Suppressor macrophage (primary cell): Measurements from ENCODE around the gene TMEM213.
"Not testable (repeated sequence)": the region's sequence is repeated elsewhere in the genome, so short reads cannot be mapped to it uniquely, and the experiment has no call there.

Experiments
- DNase-seq, 4 experiments: peaks; one replicate each; pipeline ENCODE4 v3.0.0-alpha.2; 2020 to 2022

TMEM213 gene

DNA sequence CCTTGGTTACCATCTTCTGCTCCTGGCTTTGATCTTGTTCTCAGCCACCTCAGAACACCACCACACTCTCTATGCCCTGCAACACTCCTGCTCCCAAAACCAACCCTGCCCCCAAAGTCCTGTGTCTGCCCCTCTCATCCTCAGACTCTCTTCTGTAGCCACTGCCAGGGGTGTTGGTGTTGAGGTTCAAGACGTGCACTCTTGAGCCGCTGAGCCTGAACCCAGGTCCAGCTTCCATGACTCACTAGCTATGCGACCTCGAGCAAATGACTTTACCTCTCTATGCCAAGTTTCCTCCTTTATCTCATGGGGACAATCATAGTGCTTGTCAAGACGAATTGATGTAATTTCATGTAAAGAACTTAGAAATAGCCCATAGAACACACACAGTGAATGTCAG is 1.0 kb downstream of the TMEM213 start:
- DNase-seq = no peak

GRCh38 chr7:138799336-138800000 is 1.7 kb downstream of the TMEM213 start:
- DNase-seq = no peak

GRCh38 chr7:138801256-138801655 is 3.5 kb downstream of the TMEM213 start:
- no peak for DNase-seq

DNA sequence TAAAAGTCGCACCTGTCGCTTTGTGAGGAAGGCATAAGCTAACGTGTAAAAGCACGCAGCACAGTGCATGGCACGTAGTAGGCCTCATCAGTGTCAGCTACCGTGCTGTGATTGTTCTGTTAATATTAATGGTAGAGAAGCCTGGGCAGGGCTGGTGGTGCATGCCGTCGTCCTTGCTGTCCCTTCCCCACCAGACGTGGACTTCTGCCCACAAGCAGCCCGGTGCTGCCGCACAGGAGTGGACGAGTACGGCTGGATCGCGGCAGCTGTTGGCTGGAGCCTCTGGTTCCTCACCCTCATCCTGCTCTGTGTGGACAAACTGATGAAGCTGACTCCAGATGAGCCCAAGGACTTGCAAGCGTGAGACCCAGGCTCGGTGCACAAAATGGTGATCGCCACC is 4.9 kb downstream of the TMEM213 start:
- no peak for DNase-seq

- no peak for DNase-seq
These were observed 6.8 kb downstream of the TMEM213 start for GRCh38 chr7:138804618-138805017.

DNA sequence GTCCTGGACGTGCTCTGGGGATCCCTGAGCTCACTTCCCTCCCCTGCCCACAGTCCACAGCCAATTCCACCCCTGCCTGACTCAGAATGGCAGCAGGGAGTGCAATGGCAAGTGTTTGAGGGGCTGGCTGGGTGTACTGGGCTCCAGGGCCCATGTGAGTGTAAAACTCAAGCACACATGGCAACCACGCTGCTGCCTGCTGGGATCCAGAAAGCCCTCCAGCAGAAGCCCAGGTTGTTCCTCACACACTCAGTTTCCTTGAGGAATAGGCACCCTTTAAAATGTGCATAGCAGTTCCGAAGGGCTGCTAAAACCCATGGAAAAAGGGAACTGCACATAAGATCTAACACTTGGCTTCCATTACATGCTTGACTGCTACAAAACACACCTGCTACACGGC is 11.6 kb downstream of the TMEM213 start:
- DNase-seq = no peak

- not testable (repeated sequence) for DNase-seq
These were observed 13.5 kb downstream of the TMEM213 start for GRCh38 chr7:138811327-138811726.

DNA sequence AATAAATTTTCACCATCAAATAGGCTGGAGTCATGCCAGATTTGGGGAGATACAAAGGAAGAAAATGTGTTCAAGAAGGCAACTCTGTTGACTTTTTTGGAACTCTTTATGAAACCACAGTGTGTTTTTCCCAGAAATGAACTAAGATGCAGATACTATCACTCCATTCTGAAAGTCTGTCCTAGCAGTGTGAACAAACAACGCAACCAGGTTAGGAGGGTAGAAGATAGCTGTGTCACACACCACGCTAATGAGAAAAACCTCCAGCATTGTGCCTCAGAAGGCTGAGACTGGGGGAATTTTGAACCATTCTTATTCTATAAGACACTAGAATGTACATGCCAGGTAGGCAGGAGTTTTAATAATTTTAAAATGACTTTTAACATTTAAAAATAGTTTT is 16.2 kb downstream of the TMEM213 start:
- no peak for DNase-seq

DNA sequence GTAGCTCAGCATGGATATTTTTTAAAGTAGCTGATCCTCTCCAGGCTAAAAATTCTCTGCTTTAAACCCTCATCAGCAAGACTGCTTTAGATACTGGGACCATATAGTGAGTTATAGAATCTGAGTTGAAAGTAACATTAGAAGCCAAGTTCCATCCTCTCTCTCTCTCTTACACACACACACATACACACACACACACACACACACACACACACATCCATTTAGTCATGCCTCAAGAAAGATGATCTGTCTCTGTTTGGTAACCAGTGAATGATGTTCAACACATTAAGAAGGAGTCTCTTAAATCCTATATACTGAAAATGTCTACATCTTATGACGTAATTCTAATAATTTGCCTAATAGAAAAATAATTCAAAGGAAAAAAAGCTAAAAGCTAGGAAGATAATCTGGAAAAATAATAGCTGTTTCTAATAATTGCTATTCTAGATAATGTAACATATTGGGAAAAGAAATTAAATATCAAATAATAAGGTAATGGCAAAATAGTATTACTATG is 17.1 kb downstream of the TMEM213 start:
- DNase-seq = no peak

DNA sequence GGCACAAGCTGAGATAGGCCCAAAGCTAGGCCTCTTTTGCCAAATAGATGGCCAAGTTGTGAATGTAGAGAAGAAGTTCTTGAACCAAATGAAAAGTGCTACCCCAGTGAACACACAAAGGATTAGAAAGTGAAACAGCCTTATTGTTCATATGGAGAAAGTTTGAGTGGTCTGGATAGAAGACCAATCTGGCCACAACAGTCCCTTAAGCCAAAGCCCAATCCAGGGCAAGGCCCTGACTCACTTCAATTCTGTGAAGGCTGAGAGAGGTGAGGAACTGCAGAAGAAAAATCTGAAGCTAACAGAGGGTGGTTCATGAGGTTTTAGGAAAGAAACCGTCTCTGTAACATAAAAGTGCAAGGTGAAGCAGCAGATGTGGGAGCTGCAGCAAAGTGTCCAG is 18.9 kb downstream of the TMEM213 start:
- DNase-seq = no peak

DNA sequence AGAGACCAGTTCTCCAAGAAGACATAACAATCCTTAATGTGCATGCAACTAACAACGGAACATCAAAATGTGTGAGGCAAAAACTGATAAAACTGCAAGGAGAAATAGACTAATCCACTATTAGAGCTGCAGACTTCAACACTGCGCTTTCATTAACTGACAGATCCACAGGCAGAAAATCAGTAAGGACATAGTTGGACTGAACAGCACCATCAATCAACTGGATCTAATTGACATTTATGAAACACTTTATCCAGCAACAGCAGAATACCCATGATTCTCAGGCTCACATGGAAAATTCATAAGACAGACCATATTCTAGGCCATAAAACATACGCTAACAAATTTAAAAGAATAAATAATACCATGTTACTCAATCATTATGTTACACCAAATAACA is 21.8 kb downstream of the TMEM213 start:
- DNase-seq = no peak

- DNase-seq = no peak
These were observed 24.1 kb downstream of the TMEM213 start for GRCh38 chr7:138821912-138822311.

GRCh38 chr7:138822867-138823535 is 25.2 kb downstream of the TMEM213 start:
- no peak for DNase-seq

DNA sequence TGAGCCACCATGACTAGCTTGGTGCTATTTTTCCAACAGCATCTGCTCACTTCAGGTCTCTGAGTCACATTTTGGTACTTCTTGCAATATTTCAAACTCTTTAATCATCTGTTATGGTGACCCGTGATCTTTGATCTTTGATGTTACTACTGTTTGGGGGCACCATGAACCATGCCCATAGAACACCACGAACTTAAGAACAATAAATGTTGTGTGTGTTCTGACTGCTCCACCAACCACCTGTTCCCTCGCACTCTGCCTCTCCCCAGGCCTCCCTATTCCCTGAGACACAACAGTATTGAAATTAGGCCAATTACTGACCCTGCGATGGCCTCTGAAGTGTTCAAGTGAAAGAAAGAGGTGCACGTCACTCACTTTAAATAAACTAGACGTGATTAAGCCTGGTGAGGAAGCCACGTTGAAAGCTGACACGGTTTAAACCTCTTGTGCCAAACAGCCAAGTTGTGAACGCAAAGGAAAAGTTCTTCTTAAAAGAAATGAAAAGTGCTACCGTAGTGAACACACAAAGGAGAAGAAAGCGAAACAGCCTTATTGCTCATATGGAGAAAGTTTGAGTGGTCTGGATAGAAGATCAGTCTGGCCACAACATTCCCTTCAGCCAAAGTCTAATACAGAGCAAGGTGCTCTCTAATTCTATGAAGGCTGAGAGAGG is 27.4 kb downstream of the TMEM213 start:
- DNase-seq = no peak

DNA sequence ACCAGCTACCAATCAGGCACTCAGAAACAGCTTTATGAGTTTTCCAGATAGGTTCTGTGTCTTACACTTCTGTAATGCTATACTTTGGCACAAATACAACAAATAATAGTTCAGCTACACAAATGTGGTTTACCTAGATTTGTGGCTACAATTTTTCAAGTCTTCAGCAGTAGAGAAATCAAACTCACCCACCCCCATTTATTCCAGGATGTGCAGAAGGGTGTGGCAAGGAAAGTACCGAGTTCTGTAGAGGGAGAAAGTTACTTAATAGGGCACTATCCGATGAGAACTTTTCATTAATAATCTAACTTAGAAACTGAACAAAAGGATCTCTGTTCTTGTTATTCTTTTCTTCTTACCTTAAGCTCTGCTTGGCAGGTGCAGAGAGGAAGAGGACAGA is 30.5 kb downstream of the TMEM213 start:
- DNase-seq = no peak

GRCh38 chr7:138829335-138829734 is 31.5 kb downstream of the TMEM213 start:
- DNase-seq = no peak

DNA sequence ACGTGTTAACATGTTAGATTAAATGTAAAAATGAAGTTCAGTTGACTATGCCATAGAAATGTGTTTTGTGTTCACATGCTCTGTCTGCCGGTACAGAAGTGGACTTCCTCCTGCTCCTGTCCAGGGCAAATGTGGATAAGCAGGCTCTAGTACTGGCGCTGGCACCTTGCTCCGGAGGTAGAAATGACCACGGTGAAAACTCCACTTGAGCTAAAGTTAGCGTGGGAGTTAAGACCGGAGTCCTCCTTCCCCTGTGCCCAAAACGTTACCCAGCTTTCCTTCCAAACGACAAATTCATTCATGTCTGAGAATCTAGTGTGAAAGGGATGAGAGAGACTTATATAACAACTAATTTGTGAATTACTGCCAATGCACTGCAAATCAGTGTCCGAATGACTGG is 35.2 kb downstream of the TMEM213 start:
- DNase-seq = no peak

- peak in 3 of 4 experiments; percentile 13 to 24 (median 15) for DNase-seq
These were observed 35.8 kb downstream of the TMEM213 start for GRCh38 chr7:138833596-138833995.

DNA sequence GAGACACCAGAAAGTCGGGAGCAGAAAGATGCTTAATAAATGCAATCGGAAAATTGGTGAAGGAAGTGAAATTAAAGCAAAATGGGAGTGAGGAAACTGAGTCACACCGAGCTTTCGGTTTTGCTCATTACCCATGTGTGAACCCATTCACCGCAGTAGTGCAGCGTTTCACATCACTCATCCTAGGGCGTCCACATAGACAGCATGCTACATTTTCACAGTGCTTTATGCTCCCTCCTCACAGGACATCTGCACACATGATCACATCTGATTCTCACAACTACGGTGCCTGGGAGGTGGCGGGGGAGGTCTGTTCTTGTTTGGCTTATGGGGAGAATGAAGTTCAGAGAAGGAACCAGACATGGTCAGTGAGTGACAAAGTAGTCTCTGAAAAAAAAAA is 36.8 kb downstream of the TMEM213 start:
- DNase-seq = no peak

DNA sequence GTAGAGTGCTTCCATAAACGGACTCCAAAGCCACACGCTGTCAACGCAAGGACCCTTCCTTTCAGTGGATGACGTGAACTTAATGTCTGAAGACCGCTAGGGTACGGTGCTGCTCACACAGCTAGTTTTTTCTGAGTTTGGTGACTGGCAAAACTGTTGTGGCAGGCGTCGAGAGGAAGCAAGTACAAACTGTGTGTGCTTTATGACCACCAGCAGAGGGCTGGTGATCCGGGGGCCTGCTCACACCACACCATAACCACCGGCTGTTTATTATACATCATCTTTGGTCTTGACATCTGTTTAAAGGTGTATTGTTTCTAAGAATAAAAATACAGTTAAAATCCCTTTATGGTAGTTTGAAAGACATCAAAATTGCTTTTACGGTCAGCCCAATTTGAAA is 37.3 kb downstream of the TMEM213 start:
- no peak for DNase-seq

- DNase-seq = no peak
These were observed 39.8 kb downstream of the TMEM213 start for GRCh38 chr7:138837627-138838026.

- DNase-seq = no peak
These were observed 40.4 kb downstream of the TMEM213 start for GRCh38 chr7:138838166-138838565.

DNA sequence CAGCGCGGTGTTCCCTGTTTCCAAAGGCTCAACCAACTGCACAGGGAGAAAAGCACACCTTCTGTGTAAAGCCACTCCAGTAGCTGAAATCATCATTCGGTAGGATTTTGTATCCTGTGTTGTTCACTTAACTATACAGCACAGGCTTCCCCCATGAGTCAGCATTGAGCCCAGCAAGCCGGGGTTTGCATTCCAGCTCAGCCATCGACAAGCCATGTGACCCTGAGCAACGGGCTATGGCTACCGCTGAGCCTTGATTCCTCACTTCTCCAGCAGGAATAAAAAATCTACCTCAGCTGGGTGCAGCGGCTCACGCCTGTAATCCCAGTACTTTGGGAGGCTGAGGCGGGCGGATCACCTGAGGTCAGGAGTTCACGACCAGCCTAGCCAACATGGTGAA is 44.3 kb downstream of the TMEM213 start:
- DNase-seq = peak; percentile 8 to 39 (median 29)
